ENCODE data around the gene NXF3.
"Not testable (repeated sequence)": the region's sequence is repeated elsewhere in the genome, so short reads cannot be mapped to it uniquely, and the experiment has no call there.

The NXF3 gene

GRCh38 chrX:103051260-103051789 is 41.6 kb downstream of the NXF3 start:
- DNase-seq (ENCODE audit: low read depth), result no peak

GRCh38 chrX:103033371-103033770 is 59.6 kb downstream of the NXF3 start:
- DNase-seq (ENCODE audit: low read depth), result not testable (repeated sequence)

Data from activated T-helper 9 cell treated with anti-CD3 and anti-CD28 coated beads, Interleukin-2, amount 50 U/mL, for 16 hours (primary cell).